DMS114 treated with DMSO at 0.1 percent for 48 hours (cell line): ENCODE data around the gene OR5K1.

Source experiments
- DNase-seq: peaks from one replicate; lab custom pipeline; 2025; ENCODE audit not compliant: unreplicated experiment; lab: John Stamatoyannopoulos, UW

The OR5K1 gene

DNA sequence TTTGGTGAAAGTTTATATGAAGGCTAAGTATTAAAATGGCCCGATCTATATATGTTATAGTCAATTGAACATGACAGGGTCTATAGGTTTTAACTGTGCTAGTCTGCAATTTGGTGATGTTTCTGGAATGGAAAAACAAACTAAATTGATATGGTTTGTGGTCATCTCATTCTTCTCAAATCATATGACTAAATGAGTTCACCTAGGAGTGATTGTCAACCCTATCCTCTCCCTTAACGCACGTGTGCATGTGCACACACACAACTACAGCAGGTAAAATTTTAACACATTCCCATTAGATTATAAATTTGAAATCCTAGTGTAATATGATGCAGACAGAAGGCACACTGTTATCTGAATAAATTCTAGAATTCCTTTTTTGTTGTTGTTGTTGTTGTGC is 50.7 kb downstream of the OR5K1 start:
- DNase-seq = no peak

GRCh38 chr3:98514948-98515347 is 51.9 kb downstream of the OR5K1 start:
- DNase-seq = no peak

GRCh38 chr3:98518816-98519215 is 55.8 kb downstream of the OR5K1 start:
- no peak for DNase-seq

DNA sequence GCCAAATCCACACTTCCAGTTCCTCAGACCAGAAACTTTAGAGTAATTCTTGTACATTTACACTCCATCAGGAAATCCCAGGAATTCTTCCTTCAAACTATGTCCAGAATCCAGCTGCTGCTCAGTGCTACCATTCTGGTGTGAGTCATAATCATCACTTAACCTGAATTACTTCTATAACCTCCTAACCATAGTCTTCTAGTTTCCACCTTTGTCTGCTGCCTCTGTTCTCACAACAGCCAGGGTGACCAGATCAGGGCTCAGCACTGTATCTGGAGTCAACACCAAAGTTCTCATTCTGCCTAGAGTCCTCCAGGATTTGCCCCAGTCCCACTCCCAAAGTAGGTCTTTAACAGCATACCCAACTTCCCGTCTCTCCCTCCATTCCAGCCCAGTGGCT is 56.4 kb downstream of the OR5K1 start:
- no peak for DNase-seq

GRCh38 chr3:98521897-98522543 is 59.0 kb downstream of the OR5K1 start:
- no peak for DNase-seq
